ENCODE measurements around the gene ANXA11.

DNA sequence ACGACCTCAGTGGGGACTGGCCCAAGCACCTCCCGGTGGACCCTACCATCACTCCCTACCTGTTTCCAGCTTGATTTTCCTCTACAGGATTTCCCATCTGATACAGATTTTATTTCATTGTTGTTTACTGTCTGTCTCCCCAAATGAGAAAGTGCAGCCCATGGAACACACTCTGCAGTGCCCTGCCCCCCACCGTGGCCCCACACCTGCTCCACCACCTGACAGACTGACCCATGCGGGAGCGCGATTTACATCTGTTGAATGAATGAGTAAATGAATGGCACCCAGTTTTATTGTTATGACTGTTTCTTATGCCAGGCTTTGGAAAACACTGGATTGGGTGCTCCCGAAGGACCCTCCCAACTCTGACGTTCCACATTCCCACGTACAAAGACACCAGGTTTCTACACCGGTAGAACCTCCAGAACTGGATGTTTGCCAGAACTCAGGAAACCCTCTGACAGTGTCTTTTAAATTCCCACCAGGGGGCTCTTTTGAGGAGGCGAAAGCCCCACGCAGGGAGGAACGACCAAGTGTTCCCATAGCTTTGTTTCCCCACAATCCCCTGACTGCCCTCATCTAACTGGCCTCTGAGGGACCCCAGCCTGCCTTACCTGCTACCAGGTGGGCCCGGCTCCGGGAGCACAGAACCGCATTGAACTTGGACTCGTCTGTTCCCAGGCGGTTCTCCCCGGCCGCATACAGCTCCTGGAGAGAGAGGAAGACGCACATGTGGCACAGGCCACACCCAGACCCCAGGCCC is 43.8 kb downstream of the ANXA11 start:
- no peak for TF ChIP-seq TCF7L2 (IDR thresholded peaks at IDR 0.05; ENCODE audit: low read depth, low read length)
- TF ChIP-seq, protein P1, sequence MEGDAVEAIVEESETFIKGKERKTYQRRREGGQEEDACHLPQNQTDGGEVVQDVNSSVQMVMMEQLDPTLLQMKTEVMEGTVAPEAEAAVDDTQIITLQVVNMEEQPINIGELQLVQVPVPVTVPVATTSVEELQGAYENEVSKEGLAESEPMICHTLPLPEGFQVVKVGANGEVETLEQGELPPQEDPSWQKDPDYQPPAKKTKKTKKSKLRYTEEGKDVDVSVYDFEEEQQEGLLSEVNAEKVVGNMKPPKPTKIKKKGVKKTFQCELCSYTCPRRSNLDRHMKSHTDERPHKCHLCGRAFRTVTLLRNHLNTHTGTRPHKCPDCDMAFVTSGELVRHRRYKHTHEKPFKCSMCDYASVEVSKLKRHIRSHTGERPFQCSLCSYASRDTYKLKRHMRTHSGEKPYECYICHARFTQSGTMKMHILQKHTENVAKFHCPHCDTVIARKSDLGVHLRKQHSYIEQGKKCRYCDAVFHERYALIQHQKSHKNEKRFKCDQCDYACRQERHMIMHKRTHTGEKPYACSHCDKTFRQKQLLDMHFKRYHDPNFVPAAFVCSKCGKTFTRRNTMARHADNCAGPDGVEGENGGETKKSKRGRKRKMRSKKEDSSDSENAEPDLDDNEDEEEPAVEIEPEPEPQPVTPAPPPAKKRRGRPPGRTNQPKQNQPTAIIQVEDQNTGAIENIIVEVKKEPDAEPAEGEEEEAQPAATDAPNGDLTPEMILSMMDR (IDR thresholded peaks at IDR 0.05), result no peak
- TF ChIP-seq, protein P2, sequence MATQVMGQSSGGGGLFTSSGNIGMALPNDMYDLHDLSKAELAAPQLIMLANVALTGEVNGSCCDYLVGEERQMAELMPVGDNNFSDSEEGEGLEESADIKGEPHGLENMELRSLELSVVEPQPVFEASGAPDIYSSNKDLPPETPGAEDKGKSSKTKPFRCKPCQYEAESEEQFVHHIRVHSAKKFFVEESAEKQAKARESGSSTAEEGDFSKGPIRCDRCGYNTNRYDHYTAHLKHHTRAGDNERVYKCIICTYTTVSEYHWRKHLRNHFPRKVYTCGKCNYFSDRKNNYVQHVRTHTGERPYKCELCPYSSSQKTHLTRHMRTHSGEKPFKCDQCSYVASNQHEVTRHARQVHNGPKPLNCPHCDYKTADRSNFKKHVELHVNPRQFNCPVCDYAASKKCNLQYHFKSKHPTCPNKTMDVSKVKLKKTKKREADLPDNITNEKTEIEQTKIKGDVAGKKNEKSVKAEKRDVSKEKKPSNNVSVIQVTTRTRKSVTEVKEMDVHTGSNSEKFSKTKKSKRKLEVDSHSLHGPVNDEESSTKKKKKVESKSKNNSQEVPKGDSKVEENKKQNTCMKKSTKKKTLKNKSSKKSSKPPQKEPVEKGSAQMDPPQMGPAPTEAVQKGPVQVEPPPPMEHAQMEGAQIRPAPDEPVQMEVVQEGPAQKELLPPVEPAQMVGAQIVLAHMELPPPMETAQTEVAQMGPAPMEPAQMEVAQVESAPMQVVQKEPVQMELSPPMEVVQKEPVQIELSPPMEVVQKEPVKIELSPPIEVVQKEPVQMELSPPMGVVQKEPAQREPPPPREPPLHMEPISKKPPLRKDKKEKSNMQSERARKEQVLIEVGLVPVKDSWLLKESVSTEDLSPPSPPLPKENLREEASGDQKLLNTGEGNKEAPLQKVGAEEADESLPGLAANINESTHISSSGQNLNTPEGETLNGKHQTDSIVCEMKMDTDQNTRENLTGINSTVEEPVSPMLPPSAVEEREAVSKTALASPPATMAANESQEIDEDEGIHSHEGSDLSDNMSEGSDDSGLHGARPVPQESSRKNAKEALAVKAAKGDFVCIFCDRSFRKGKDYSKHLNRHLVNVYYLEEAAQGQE (IDR thresholded peaks at IDR 0.05; ENCODE audit: insufficient read depth in 1 of 2, low read depth in 2 of 2, low read length in 1 of 2), result no peak
